GM12873 (cell line): ENCODE data around the gene CIDEB.

Experiments used
- CTCF ChIP-seq: IDR thresholded peaks from 2 replicates; pipeline ENCODE4 v1.5.1; 2012; ENCODE audit warnings: low read depth, mild to moderate bottlenecking, moderate library complexity, low read length, control low read depth; ENCODE audit not compliant: insufficient read depth; ENCODE audit errors: missing control alignments

The CIDEB gene

GRCh38 chr14:24269368-24269767 is 38.4 kb downstream of the CIDEB start:
- no peak for TF ChIP-seq CTCF

- TF ChIP-seq CTCF: no peak
Measured at GRCh38 chr14:24268225-24268624, 39.6 kb downstream of the CIDEB start.

GRCh38 chr14:24267516-24267915 is 40.3 kb downstream of the CIDEB start:
- no peak for TF ChIP-seq CTCF

GRCh38 chr14:24266344-24267244 is 41.2 kb downstream of the CIDEB start:
- TF ChIP-seq CTCF: no peak

GRCh38 chr14:24264298-24264697 is 43.5 kb downstream of the CIDEB start:
- no peak for TF ChIP-seq CTCF

- TF ChIP-seq CTCF: no peak
Measured at GRCh38 chr14:24263848-24264247, 43.9 kb downstream of the CIDEB start.

GRCh38 chr14:24262821-24263733 is 44.7 kb downstream of the CIDEB start, which contains the start of gene TGM1:
TGM1 (minus strand) TSS chr14:24263177; CDS start chr14:24262352, 825 bp downstream.
- no peak for TF ChIP-seq CTCF
